Putamen (tissue), 1 donor: ENCODE results near the gene KRTAP5-5.
"Not testable (repeated sequence)": the region's sequence is repeated elsewhere in the genome, so short reads cannot be mapped to it uniquely, and the experiment has no call there.

ENCODE experiments used
- DNase-seq: peaks from one replicate; pipeline ENCODE4 v3.0.0-alpha.2; 2016; ENCODE audit warnings: low spot score

The KRTAP5-5 gene

DNA sequence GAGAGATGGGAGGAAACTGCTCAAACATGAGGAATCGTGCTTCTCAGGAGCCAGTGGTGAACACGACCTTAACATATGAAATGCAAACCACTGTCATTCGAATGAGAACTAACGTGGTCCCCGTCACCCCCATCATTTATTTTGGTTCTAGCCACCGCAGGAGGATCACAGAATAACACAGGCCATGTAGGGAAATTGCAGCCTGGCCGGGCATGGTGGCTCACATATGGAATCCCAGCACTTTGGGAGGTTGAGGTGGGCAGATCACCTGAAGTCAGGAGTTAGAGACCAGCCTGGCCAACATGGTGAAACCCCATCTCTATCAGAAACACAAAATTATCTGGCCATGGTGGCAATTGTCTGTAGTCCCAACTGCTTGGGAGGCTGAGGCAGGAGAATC, 27.1 kb downstream of the KRTAP5-5 start:
- no peak for DNase-seq

DNA sequence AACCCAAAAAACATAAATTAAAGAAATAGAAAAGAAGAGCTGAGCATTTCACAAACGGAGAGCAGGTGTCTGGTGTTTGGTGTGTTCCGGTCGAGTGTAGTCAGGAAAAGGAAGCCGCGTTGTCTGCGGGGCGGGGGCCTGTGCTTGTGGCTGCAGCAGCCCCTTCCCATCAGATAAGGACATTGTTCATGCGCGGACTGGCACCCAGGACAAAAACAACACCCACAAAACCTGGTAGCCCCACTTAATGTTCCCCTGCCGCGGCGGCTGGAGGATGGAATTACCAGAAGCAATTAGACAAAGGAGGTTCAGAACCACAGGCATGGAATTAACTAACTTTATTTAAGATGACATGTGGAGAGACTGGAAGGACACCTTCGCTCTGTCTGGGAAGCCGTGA, 29.9 kb downstream of the KRTAP5-5 start:
- DNase-seq: no peak

DNA sequence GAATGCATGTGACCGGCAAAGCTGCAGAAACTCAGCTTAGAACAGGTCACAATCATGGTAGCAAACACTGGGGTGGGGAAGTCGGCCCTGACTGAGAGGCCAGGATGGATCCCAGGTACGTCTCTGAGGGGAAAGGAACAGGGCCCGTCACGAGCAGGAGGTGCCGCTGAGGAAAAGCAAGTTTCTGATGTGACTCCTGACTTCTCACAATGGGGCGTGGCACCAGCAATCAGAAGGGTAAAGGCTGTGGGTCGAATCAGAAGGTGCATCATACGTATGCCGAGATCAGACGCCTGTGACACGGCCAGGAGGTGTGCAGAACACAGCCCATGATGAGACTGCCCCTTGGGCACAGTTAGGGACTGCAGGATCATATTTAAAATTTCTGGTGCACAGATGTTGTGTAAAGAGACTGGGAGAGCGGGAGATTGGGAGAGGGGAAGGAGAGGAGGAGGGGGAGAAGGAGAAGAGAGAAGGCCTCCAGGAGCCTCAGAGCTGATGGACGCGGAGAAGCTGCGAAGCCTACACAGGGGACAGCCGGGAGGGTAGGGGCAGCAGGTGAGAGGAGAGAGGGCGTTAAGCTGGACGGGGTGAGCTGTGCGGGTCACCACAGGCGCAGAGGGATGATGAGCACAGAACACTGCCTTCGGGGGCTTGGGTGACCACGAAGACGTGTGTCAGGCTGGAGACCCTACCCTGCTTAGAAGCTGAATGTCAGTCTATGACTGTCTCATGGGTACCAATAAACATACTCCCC, 30.7 kb downstream of the KRTAP5-5 start:
- DNase-seq: no peak

DNA sequence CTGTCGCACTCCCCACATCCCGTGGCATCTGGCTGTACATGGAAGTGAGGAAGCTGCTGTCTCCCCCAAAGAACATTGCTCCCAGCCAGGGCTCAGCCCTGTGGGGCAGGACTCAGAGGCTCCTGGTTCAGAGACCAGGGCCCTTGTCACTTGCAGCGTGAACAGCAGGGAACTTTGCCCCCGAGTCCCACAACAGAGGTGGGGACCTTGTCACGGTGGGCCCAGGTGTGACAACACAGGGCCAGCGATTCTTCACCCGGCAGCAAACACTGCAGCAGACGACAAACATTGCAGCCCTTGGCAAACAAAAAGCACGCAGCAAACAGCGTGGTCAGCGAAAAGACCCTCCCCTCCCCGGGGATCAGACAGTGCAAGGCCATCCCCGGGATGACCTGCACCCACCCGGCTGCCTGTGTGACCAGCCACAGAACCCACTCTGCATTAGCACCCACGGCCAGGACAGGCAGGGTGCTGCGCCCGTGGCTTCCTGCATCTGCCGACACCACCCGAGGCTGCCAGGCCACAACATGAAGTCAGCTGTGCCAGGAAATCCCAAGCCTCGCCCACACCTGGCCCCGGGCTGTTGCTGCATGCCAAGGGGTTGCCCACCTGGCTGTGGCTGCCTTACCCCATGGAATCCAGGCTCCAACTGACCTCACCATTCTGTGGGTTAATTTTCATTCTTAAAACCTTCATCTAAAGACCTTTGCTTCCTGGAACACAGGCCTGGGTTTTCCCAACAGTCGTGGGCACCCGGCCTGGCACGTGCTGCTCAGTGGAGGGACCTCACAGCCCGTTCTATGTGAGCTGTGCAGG, 32.1 kb downstream of the KRTAP5-5 start:
- not testable (repeated sequence) for DNase-seq

DNA sequence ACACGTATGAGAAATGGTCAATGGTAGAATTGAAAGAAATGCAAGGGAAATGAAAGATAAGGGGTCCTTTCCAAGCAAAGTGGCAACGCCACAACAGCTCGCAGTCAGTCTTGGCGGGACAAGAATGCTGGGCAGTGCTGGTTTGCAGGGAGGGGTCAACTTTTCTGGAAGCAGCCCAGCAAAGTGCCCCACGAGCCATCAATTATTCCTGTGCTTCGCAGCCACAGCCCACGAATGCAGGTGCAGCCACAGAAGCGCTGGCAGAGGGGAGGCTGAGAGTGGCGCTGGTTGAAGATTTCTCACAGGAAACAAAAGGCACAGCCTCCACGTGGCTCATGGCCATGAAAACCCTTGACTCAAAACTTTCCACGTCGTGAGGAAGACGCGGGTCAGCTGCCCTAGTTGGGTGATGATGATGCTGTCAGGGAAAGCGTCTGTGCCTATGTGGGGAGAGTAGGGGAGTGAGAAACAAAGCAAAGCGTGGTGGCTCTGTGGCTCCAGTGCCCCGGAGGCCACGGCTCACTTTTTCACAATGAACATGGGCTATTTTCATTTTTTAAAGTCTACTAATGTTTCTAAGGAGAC, 33.2 kb downstream of the KRTAP5-5 start:
- not testable (repeated sequence) for DNase-seq

DNA sequence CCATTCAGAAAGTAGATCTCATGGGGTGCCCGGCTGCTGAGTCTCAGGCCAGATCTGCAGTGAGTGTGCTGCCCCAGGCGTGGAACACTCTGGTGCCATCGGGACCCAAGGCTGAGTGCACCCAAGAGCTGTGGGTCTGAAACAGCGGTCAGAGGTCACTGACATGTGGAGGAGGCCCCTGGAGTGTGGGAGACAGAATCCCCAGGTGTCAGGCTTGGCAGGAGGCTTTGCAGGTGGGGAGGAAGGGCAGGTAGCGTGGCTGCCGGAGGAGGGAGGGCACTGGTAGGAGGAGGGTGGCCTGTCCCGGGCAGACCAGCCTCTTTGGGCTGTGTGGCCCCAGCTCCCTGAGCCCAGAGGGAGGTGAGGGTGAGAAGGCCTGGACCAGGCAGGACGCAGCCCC, 35.7 kb downstream of the KRTAP5-5 start:
- DNase-seq: no peak

DNA sequence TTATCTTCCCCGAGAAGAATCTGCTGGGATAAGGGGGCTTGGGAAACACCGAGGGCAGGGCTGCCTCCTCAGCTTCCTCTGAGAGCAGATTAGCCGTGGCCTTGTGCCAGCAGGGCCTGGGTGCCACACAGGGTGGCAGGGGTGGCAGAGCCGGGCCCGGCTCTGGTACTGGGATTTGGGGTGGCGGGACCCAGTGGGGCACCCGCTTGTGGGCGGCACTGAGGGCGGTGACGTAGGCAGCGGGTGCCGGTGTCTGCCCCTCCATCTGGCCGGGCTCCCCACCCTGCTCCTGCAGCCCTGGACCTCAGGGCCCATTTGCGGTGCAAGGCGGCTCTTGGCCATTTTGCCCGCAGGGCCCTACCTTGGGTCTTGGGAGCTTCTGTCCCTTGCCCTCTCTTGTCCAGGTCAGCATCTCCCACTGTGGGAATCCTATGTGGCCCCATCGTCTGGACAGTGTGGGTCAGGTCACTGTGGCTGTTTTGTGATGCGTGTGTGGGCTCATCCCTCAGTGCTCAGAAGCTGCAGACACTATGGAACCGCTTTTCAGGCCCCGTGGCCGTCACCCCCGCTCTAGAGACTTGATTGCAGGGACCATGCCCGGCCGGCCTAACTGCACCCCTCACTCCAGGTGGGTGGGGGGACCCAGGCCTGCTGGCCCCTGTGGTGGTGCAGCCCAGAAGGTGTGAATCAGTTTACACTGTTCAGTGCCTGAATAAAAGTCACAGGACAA, 37.7 kb downstream of the KRTAP5-5 start:
- DNase-seq: no peak

DNA sequence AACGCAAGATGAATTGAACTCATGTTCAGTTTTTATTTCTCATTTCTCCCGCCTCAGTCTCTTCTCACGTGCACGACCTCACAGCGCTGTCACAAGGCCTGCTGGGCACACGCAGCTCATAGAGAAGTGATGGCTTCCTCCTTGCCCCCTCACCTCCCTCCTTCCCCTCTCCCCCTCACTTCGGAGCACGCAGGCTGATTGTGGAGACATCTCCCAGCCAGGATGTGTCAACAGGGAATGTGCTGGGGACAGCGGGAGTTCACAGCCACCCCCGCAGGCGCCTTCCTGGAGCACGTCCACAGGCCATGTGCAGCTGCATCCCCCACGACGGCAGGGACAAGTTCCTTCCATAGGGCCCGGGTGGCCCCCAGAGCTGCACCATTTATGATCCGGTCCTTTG, 38.3 kb downstream of the KRTAP5-5 start:
- DNase-seq: no peak

DNA sequence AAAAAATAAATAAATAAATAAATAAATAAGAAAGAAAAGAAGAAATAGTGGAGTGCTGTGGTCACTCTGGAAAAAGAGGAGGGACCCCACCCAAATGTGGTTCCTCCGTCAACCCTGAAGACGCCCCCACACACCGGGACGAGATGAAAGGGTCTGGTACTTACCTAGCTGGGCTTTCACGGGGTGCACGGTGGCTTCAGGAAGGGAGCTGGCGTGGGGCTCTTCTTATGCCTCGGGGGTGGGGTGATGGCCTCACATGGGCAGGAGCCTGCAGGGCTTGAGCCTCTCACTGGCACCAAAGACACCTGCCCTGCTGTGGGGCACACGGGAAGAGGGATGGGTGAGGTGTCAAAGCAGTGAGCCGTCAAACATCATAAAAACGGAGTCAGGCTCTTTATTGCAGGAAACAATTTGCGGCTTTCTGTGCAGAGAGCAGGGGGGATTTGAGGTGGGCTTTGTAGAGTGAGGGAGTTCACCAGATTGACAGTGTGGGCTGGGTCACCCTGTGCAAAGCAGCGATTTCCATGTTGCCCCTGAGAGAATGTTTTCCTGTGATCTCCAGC, 39.4 kb downstream of the KRTAP5-5 start:
- DNase-seq: no peak

DNA sequence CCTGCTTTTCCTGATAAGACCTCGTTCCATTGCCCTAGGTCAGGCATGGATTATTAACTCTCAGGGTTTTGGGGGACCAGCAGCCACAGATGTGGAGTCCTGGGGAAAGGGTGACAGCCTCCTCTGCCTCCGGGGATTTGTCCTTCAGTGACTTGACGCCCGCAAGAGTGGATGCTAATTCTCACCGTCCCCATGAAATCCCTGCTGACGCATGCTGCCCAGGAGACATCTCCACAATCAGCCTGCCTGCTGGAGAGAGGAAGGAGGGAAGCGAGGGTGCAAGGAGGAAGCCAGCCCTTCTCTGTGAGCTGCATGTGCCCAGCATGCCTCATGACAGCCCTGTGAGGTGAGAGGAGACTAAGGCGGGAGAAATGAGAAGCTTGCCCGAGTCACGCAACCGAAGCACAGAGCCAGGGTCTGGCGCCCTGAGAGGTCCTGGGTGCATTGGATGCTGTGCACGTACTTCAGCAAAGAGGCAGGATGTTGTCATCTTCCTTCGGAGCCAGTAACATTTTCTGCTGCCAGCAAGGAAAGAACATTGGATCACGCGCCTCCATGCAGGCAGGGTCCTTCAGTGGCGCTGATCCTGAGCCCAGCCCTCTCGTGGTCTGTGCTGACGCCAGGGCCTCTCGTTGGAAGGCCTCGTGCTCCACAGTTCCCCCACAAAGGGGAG, 40.1 kb downstream of the KRTAP5-5 start:
- no peak for DNase-seq

DNA sequence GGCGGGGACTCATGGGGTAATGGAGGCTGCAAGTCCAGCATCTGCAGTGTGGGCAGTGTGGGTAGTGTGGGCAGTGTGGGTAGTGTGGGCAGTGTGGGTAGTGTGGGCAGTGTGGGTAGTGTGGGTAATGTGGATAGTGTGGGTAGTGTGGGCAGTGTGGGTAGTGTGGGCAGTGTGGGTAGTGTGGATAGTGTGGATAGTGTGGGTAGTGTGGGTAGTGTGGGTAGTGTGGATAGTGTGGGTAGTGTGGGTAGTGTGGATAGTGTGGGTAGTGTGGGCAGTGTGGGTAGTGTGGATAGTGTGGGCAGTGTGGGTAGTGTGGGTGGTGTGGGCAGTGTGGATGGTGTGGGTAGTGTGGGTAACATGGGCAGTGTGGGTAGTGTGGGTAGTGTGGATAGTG, 40.9 kb downstream of the KRTAP5-5 start:
- not testable (repeated sequence) for DNase-seq

DNA sequence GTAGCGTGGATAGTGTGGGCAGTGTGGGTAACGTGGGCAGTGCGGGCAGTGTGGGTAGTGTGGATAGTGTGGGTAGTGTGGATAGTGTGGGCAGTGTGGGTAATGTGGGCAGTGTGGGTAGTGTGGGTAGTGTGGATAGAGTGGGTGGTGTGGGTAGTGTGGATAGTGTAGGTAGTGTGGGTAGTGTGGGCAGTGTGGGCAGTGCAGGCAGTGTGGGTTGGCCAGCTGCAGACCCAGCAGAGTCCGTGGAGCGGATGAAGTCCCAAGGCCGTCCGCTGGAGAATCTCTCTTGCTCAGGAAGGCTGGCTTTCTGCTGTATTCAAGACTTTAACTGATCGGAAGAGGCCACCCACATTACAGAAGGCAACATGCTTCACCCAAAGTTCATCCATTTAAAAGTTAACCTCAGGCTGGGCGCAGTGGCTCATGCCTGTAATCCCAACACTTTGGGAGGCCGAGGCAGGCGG, 41.4 kb downstream of the KRTAP5-5 start:
- no peak for DNase-seq

DNA sequence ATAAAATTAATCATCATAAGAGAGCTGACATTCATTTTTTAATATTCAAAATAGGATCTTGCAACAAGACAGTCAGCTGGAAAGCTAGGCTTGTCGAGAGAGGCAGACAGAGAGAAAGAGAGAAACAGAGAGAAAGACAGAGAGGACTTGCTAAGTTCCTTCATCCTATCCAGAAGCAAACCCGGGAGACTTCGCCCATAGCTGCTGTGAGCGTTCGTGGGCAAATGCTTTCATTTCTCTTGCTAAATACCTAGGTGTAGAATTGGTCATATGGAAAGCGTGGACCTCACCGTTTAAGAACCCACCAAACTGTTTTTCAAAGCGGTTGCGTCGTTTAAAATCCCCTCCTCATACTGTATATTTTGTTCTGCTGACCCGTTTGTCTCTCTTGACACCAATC, 42.1 kb downstream of the KRTAP5-5 start:
- no peak for DNase-seq

DNA sequence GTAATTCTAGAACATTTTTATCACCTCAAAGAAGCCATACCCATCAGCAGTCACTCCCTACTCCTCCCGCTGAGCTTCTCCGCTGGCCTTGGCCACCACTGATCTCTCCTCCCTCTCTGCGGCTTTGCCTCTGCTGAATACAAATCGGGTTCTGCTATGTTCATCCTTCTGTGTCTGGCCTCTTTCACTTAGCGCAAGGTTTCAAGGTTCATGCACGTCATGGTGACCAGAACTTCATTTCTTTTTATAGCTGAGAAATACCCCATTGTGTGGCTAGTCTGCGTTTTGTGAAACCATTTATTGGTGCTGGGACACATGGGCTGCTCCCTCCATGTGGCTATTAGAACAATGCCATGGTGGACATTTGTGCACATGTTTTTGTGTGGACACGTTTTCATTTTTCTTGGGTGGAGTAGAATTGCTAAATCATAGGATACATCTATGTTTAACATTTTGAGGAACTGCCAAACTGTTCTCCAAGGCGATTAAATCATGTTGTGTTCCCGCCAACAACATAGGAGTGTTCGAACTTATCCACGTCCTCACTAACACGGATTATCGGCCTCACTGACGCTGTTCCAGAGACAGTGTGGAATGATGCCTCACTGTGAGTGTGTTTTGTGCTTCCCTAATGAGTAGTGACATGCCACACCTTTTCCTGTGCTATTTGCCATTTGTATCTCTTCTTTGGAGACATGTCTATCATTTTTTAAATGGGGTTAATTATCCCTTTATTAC, 43.2 kb downstream of the KRTAP5-5 start:
- DNase-seq: no peak

DNA sequence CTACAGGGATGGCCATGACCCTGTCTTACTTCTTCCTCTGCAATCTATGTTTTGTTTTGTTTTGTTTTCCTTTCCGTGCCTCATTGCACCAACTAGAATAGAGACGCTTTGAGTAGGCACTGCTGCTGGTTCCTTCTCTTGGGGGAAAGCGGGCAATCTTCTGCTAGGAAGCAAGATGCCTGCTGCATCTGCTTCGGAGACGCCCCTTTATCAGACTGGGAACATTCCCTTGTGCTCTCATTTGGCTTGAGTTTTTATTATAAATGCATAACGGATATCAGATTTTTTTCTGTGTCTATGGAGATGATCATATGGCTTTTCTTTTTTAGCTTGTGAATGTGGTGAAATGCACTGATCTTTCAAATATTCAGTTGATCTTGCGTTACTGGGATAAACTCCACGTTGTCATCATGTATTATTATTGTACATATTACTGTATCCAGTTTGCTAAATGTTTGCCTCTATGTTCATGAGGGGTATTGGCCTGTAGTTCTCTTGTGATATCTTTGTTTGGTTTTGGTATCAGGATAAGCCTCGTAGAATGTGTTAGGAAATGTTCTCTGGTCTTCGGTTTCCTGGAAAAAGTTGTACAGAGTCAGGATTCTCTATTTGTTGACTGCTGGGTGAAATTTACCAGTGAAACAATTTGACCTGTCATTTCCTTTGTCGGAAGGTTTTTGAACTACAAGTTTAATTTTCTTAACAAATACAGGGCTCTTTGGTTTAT, 44.0 kb downstream of the KRTAP5-5 start:
- DNase-seq: no peak

DNA sequence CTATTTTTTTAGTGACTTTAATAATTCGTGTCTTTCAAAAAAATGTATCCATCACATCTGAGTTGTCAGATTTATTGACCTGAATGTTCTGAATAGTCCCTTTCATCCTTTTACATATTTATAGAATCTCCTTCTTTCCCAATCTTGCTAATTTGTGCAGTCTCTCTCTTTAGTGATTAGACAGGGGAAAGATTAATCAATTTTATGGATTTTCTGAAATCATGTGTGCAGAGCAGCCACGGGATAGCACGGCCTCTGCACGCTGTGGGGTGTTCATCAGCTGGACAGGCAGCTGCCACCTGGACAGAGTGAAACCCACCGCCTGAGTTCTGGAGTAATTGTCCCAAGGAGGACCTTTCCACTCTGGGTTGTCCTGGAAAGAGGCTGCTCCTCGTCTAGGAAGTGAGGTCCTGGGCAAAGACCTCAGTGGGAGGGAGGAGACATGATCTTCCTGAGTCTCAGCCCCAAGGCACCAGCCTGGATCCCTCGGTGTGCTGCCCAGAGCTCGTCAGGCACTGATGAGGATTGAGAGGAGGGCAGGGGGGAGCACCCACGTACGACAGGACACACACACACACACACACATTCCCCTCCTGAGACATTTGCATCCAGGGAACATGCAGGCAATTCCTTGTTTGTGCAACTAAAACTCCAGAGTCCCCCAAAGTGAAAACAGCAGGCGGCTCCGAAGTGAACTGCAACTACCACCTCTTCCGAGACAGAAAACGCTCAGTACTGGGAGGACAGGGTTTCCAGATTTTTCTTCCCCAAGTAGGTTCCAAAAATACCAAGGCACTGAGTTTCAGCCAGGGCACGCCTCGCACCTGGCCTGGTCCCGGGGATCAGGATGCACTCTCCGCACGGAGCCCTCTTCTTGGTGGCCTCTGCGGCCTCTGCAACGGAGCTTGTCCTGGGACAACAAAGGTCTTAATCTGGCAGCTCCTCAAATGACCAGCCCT, 44.9 kb downstream of the KRTAP5-5 start:
- no peak for DNase-seq

DNA sequence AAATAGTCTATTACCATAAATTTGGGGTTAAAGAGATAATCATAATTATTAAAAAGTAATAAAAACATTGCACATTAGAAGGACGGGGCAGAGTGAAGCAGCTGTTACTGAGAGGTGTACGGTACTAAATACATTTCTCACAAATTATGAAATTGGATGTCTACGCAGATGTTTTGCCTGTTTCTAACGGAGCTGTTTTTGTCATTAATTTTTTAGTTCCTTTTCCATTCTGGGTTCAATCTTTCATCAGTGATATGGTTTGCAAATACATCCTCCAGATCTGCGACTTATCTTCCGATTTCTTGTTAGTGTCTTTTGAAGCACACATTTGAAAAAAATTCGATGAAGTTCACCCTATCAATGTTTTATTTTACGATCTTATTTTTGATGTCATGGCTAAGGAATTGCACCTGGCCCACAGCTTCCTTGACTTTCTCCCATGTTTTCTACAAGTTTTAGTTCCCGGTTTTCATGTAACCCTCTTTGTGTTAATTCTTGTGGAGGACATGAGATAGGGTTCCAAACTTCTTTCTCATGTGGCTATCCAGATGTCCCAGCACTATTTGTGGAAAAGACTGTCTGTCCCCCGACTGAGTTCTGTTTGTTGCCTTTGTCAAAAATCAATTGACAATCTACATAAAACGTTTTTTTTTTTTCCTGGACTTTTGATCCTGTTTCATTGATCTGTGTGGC, 46.1 kb downstream of the KRTAP5-5 start:
- no peak for DNase-seq

DNA sequence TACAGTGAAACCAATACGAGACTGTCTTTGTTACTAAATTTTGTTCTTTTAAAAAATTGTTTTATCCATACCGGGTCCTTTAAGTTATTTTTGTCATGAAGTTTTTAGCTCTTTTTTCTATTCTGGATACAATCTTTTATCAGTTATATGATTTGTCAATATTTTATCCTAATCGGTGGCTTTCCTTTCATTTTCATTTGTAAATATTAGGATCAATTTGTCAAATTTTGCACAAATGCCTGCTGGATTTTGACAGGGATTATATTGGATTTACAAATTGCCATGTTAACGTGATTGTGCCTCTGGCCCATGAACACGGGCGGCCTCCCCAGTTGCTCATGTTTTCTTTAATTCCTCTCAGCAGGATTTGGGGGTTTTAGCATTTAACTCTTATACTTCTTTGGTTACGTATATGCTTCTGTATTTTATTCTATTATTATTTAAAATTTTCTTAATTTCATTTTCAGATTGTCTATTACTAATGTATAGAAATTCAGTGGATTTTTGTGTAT, 46.7 kb downstream of the KRTAP5-5 start:
- DNase-seq: no peak
